Measurements from ENCODE around the gene GPR32.

- TF ChIP-seq CTCF (IDR thresholded peaks at IDR 0.05): no peak
- no peak for TF ChIP-seq POLR2A (IDR thresholded peaks at IDR 0.05)
Observed at GRCh38 chr19:50798659-50799546, 28.6 kb downstream of the GPR32 start.

Data from Peyer's patch (tissue), 4 donors.